SK-N-SH treated with all-trans-retinoic acid at 6 μM for 48 hours (cell line): ENCODE measurements around the gene SOS1.

ENCODE experiments used
- ATAC-seq: fragments of 200-7000 bp; cut with Tn5 transposase; 3 replicates; pipeline ENCODE4 v1.9.1; 2020; ENCODE audit warnings: mild to moderate bottlenecking, moderate library complexity
- ARNTL ChIP-seq: fragments of 450-650 bp; formaldehyde crosslinking; IDR thresholded peaks from 2 replicates; pipeline ENCODE4 v1.5.0; 2020; ENCODE audit warnings: low read depth, mild to moderate bottlenecking, moderate library complexity, borderline replicate concordance
- CSDC2 ChIP-seq: fragments of 250-450 bp; sonication (Bioruptor Pico); IDR thresholded peaks from 2 replicates; pipeline ENCODE4 v1.5.0; 2020; ENCODE audit warnings: mild to moderate bottlenecking, moderate library complexity
- CSRNP3 ChIP-seq: fragments of 250-450 bp; sonication (Bioruptor Pico); IDR thresholded peaks from 2 replicates; pipeline ENCODE4 v1.5.1; 2021; ENCODE audit warnings: mild to moderate bottlenecking, moderate library complexity
- OSR1 ChIP-seq: fragments of 250-450 bp; sonication (Bioruptor Pico); IDR thresholded peaks from 2 replicates; pipeline ENCODE4 v1.8.0; 2022; ENCODE audit warnings: moderate library complexity, mild to moderate bottlenecking, inconsistent platforms
- PATZ1 ChIP-seq: fragments of 250-450 bp; sonication (Bioruptor Pico); IDR thresholded peaks from 2 replicates; pipeline ENCODE4 v1.8.0; 2020; ENCODE audit warnings: mild to moderate bottlenecking, moderate library complexity, borderline replicate concordance
- POU6F1 ChIP-seq: fragments of 250-450 bp; sonication (Bioruptor Pico); IDR thresholded peaks from 2 replicates; pipeline ENCODE4 v1.8.0; 2021; ENCODE audit warnings: low read depth, mild to moderate bottlenecking, moderate library complexity, borderline replicate concordance
- RARB ChIP-seq: fragments of 250-450 bp; sonication (Bioruptor Pico); IDR thresholded peaks from 2 replicates; pipeline ENCODE4 v1.8.0; 2021; ENCODE audit warnings: mild to moderate bottlenecking, moderate library complexity
- SNAI2 ChIP-seq: fragments of 250-450 bp; sonication (Bioruptor Pico); IDR thresholded peaks from 2 replicates; pipeline ENCODE4 v1.5.0; 2020; ENCODE audit warnings: mild to moderate bottlenecking, moderate library complexity
- TCF4 ChIP-seq: fragments of 250-450 bp; sonication (Bioruptor Pico); IDR thresholded peaks from 2 replicates; pipeline ENCODE4 v1.8.0; 2021; ENCODE audit warnings: mild to moderate bottlenecking, moderate library complexity, borderline replicate concordance
- TOX ChIP-seq: fragments of 250-450 bp; sonication (Bioruptor Pico); IDR thresholded peaks from 2 replicates; pipeline ENCODE4 v1.8.0; 2021; ENCODE audit warnings: mild to moderate bottlenecking, moderate library complexity, borderline replicate concordance
- ZC3H10 ChIP-seq: fragments of 250-450 bp; sonication (Bioruptor Pico); IDR thresholded peaks from 2 replicates; pipeline ENCODE4 v1.5.1; 2021; ENCODE audit warnings: mild to moderate bottlenecking, moderate library complexity
- ZFP3 ChIP-seq: fragments of 250-450 bp; sonication (Bioruptor Pico); IDR thresholded peaks from 2 replicates; pipeline ENCODE4 v1.5.0; 2020; ENCODE audit warnings: mild to moderate bottlenecking, moderate library complexity
- ZFP30 ChIP-seq: fragments of 450-650 bp; formaldehyde crosslinking; IDR thresholded peaks from 2 replicates; pipeline ENCODE4 v1.5.0; 2022; ENCODE audit warnings: mild to moderate bottlenecking, moderate library complexity
- ZNF70 ChIP-seq: fragments of 450-650 bp; formaldehyde crosslinking; IDR thresholded peaks from 2 replicates; pipeline ENCODE4 v1.5.0; 2020; ENCODE audit warnings: mild to moderate bottlenecking, moderate library complexity
- ZNF8 ChIP-seq: fragments of 450-650 bp; formaldehyde crosslinking; IDR thresholded peaks from 2 replicates; pipeline ENCODE4 v1.5.0; 2020; ENCODE audit warnings: mild to moderate bottlenecking, moderate library complexity

SOS1 gene

GRCh38 chr2:38988716-38989115 is 132.1 kb downstream of the SOS1 start:
- no peak for TF ChIP-seq TCF4 (CRISPR knock-in tag)
- no peak for TF ChIP-seq CSRNP3 (CRISPR knock-in tag)
- TF ChIP-seq, all 23 proteins: peak for 0
- no peak for ATAC-seq

GRCh38 chr2:38982498-38982897 is 138.4 kb downstream of the SOS1 start:
- no peak for ATAC-seq
- TF ChIP-seq RARB (CRISPR knock-in tag): no peak
- TF ChIP-seq ZFP30 (CRISPR knock-in tag): no peak
- TF ChIP-seq SNAI2 (CRISPR knock-in tag): no peak
- TF ChIP-seq ZNF70 (CRISPR knock-in tag): no peak
- no peak for TF ChIP-seq POU6F1 (CRISPR knock-in tag)
- no peak for TF ChIP-seq ARNTL (CRISPR knock-in tag)
- TF ChIP-seq OSR1 (CRISPR knock-in tag): no peak
- TF ChIP-seq TOX (CRISPR knock-in tag): no peak
- TF ChIP-seq CSRNP3 (CRISPR knock-in tag): no peak
- TF ChIP-seq CSDC2 (CRISPR knock-in tag): no peak
- no peak for TF ChIP-seq TCF4 (CRISPR knock-in tag)
- no peak for TF ChIP-seq ZNF8 (CRISPR knock-in tag)

- ATAC-seq: no peak
Observed at GRCh38 chr2:38981670-38982357, 139.0 kb downstream of the SOS1 start.

More at GRCh38 chr2:38981670-38982357, 139.0 kb downstream of the SOS1 start:
- no peak for TF ChIP-seq SNAI2 (CRISPR knock-in tag)
- TF ChIP-seq POU6F1 (CRISPR knock-in tag): no peak
- no peak for TF ChIP-seq ZC3H10
- TF ChIP-seq RARB (CRISPR knock-in tag): no peak
- TF ChIP-seq PATZ1 (CRISPR knock-in tag): no peak
- no peak for TF ChIP-seq ZNF70 (CRISPR knock-in tag)
- TF ChIP-seq TOX (CRISPR knock-in tag): no peak
- TF ChIP-seq ZFP3 (CRISPR knock-in tag): no peak
- TF ChIP-seq, all 23 proteins: peak for 0
